IMR-90 (cell line): ENCODE measurements around the gene DAAM1. TPM values are rescaled to one million over a fixed set of nuclear protein-coding genes. Genes with fewer than 3 reads are reported as not detected.

Experiments used
- ATAC-seq: fragments of 200-7000 bp; cut with Tn5 transposase; 2 replicates; pipeline ENCODE4 v1.9.1; 2020; ENCODE audit warnings: low read depth, mild to moderate bottlenecking, moderate library complexity
- BruUV-seq: library from RNA; stranded (reverse); fragments of 400-500 nt; replicated peaks from 2 replicates; lab custom pipeline; 2021; lab: Mats Ljungman, UMichigan
- CTCF ChIA-PET: fragments of 300-600 bp; formaldehyde crosslinking; extraction: SDS; loops from one replicate; lab custom pipeline; 2021; ENCODE audit warnings: antibody characterized with exemption; lab: Yijun Ruan, JAX
- POLR2A ChIA-PET: fragments of 300-600 bp; sonication (Branson Sonifier 250); formaldehyde crosslinking; loops from one replicate; lab custom pipeline; 2022; ENCODE audit warnings: antibody characterized with exemption; ENCODE audit not compliant: unreplicated experiment; lab: Charles Lee
- DNase-seq: peaks from one replicate; pipeline ENCODE4 v3.0.0; 2013
- H2AFZ ChIP-seq: replicated peaks from 2 replicates; pipeline ENCODE3; 2013; ENCODE audit warnings: low read length, mild to moderate bottlenecking; ENCODE audit not compliant: poor library complexity
- H2AK5ac ChIP-seq: 2 replicates; pipeline ENCODE4 v1.6.1; 2013; ENCODE audit warnings: low read depth, low read length, inconsistent platforms
- H2AK9ac ChIP-seq: replicated peaks from 2 replicates; pipeline ENCODE3; 2013; ENCODE audit warnings: mild to moderate bottlenecking, low read depth, low read length, moderate library complexity; ENCODE audit not compliant: poor library complexity
- H2BK120ac ChIP-seq: 2 replicates; pipeline ENCODE4 v1.6.1; 2013; ENCODE audit warnings: low read depth, low read length, inconsistent platforms
- H2BK15ac ChIP-seq: 3 replicates; pipeline ENCODE4 v1.6.1; 2013; ENCODE audit warnings: low read depth, low read length, inconsistent platforms
- H2BK20ac ChIP-seq: 2 replicates; pipeline ENCODE4 v1.6.1; 2013; ENCODE audit warnings: low read depth, mild to moderate bottlenecking, inconsistent platforms, low read length, moderate library complexity
- H2BK5ac ChIP-seq: 2 replicates; pipeline ENCODE4 v1.6.1; 2013; ENCODE audit warnings: mild to moderate bottlenecking, low read depth, low read length, inconsistent platforms; ENCODE audit not compliant: poor library complexity, severe bottlenecking
- H3K14ac ChIP-seq: replicated peaks from 2 replicates; pipeline ENCODE4 v1.6.1; 2013; ENCODE audit warnings: low read depth, low read length, inconsistent platforms
- H3K18ac ChIP-seq: 2 replicates; pipeline ENCODE4 v1.6.1; 2013; ENCODE audit warnings: low read depth, low read length, control low read depth
- H3K23ac ChIP-seq: 2 replicates; pipeline ENCODE4 v1.6.1; 2013; ENCODE audit warnings: low read depth, low read length, inconsistent platforms
- H3K27ac ChIP-seq: 2 replicates; pipeline ENCODE4 v1.5.1; 2013; ENCODE audit warnings: mild to moderate bottlenecking, control low read depth, low read length; ENCODE audit not compliant: insufficient read depth
- H3K27me3 ChIP-seq: 2 replicates; pipeline ENCODE4 v1.6.1; 2013; ENCODE audit warnings: low read length; ENCODE audit not compliant: control insufficient read depth, insufficient read depth
- H3K36me3 ChIP-seq: 2 replicates; pipeline ENCODE4 v1.6.1; 2013; ENCODE audit warnings: low read length, mixed read lengths; ENCODE audit not compliant: control insufficient read depth, insufficient read depth
- H3K4ac ChIP-seq: 2 replicates; pipeline ENCODE4 v1.6.1; 2013; ENCODE audit warnings: low read depth, low read length, inconsistent platforms
- H3K4me1 ChIP-seq: 2 replicates; pipeline ENCODE4 v1.6.1; 2013; ENCODE audit warnings: low read length, mixed read lengths; ENCODE audit not compliant: control insufficient read depth, insufficient read depth
- H3K4me2 ChIP-seq: 2 replicates; pipeline ENCODE4 v1.6.1; 2013; ENCODE audit warnings: low read depth, mild to moderate bottlenecking, control low read depth, low read length, moderate library complexity
- H3K4me3 ChIP-seq: 2 replicates; pipeline ENCODE4 v1.5.1; 2013; ENCODE audit warnings: low read depth, mild to moderate bottlenecking, control low read depth, low read length, moderate library complexity; ENCODE audit not compliant: insufficient read depth
- H3K56ac ChIP-seq: 2 replicates; pipeline ENCODE4 v1.6.1; 2013; ENCODE audit warnings: low read length, inconsistent platforms; ENCODE audit not compliant: insufficient read depth; ENCODE audit errors: extremely low read depth
- H3K79me1 ChIP-seq, 2 experiments: 2 replicates each; pipeline ENCODE4 v1.6.1; 2013; ENCODE audit warnings: low read length in 2 of 2, inconsistent platforms in 1 of 2, low read depth in 1 of 2
- H3K9ac ChIP-seq: 2 replicates; pipeline ENCODE4 v1.6.1; 2013; ENCODE audit warnings: low read depth, low read length, control low read depth
- H3K9me1 ChIP-seq: 2 replicates; pipeline ENCODE4 v1.6.1; 2013; ENCODE audit warnings: low read length, inconsistent platforms; ENCODE audit not compliant: insufficient read depth
- H3K9me3 ChIP-seq: 2 replicates; pipeline ENCODE4 v1.6.1; 2013; ENCODE audit warnings: low read length; ENCODE audit not compliant: control insufficient read depth, insufficient read depth
- H4K20me1 ChIP-seq: 2 replicates; pipeline ENCODE4 v1.6.1; 2013; ENCODE audit warnings: low read length, inconsistent platforms; ENCODE audit not compliant: insufficient read depth
- H4K5ac ChIP-seq: 2 replicates; pipeline ENCODE4 v1.6.1; 2013; ENCODE audit warnings: mild to moderate bottlenecking, low read depth, low read length, control low read depth
- H4K8ac ChIP-seq, 2 experiments: 2 replicates each; pipeline ENCODE4 v1.6.1; 2013; ENCODE audit warnings: low read depth in 2 of 2, low read length in 2 of 2, control low read depth in 1 of 2, inconsistent platforms in 1 of 2
- H4K91ac ChIP-seq: 2 replicates; pipeline ENCODE4 v1.6.1; 2013; ENCODE audit warnings: low read depth, low read length, inconsistent platforms; ENCODE audit not compliant: insufficient read depth
- BHLHE40 ChIP-seq: fragments of 150-350 bp; IDR thresholded peaks from 2 replicates; pipeline ENCODE4 v1.6.1; 2016; ENCODE audit warnings: mild to moderate bottlenecking, low read depth, low read length
- CEBPB ChIP-seq: IDR thresholded peaks from 2 replicates; pipeline ENCODE4 v1.6.1; 2012; ENCODE audit warnings: low read depth, low read length, improper control_type of control experiment
- CHD1 ChIP-seq: IDR thresholded peaks from 2 replicates; pipeline ENCODE4 v1.6.1; 2012; ENCODE audit warnings: low read depth, low read length, improper control_type of control experiment
- FOS ChIP-seq: fragments of 150-350 bp; IDR thresholded peaks from 2 replicates; pipeline ENCODE4 v1.6.1; 2016; ENCODE audit warnings: low read depth, low read length
- MAFK ChIP-seq: IDR thresholded peaks from 2 replicates; pipeline ENCODE4 v1.6.1; 2012; ENCODE audit warnings: low read depth, low read length, improper control_type of control experiment
- MAZ ChIP-seq: IDR thresholded peaks from 2 replicates; pipeline ENCODE4 v1.6.1; 2012; ENCODE audit warnings: low read depth, mild to moderate bottlenecking, low read length, improper control_type of control experiment, moderate library complexity, borderline replicate concordance
- MXI1 ChIP-seq: IDR thresholded peaks from 2 replicates; pipeline ENCODE4 v1.6.1; 2012; ENCODE audit warnings: low read depth, mild to moderate bottlenecking, low read length, moderate library complexity, borderline replicate concordance
- NFE2L2 ChIP-seq: fragments of 150-350 bp; IDR thresholded peaks from 2 replicates; pipeline ENCODE4 v1.6.1; 2016; ENCODE audit warnings: low read depth, mild to moderate bottlenecking, low read length
- POLR2A ChIP-seq: IDR thresholded peaks from 2 replicates; pipeline ENCODE4 v1.6.1; 2012; ENCODE audit warnings: mild to moderate bottlenecking, low read depth, low read length
- RAD21 ChIP-seq: IDR thresholded peaks from 2 replicates; pipeline ENCODE4 v1.6.1; 2012; ENCODE audit warnings: low read length, improper control_type of control experiment
- RCOR1 ChIP-seq: IDR thresholded peaks from 2 replicates; pipeline ENCODE4 v1.6.1; 2012; ENCODE audit warnings: mild to moderate bottlenecking, low read length, improper control_type of control experiment; ENCODE audit not compliant: insufficient replicate concordance
- RFX5 ChIP-seq: IDR thresholded peaks from 2 replicates; pipeline ENCODE4 v1.8.0; 2012; ENCODE audit warnings: low read depth, mild to moderate bottlenecking, low read length, moderate library complexity
- SMC3 ChIP-seq: fragments of 150-350 bp; IDR thresholded peaks from 2 replicates; pipeline ENCODE4 v1.6.1; 2016; ENCODE audit warnings: low read depth, mild to moderate bottlenecking, antibody characterized with exemption, low read length, moderate library complexity
- WGBS, 2 experiments: methylation state at CpG; one replicate each; pipeline versions ENCODE4 v1.1.5 to v1.1.7; 2013; ENCODE audit warnings: missing lambda C conversion rate in 2 of 2; ENCODE audit not compliant: insufficient read length in 1 of 2; ENCODE audit errors: extremely low coverage in 2 of 2; 5-methylcytosine and 5-hydroxymethylcytosine counted together
- dilution Hi-C: fragments of 300-500 bp; cut with HindIII; formaldehyde crosslinking; loops from one replicate; pipeline ENCODE4 v1.14.3; 2018; ENCODE audit warnings: low sequenced_read_pairs; ENCODE audit not compliant: unreplicated experiment
- in situ Hi-C: fragments of 300-500 bp; cut with MboI; formaldehyde crosslinking; loops from 3 replicates; pipeline ENCODE4 v1.14.3; 2019; ENCODE audit warnings: low sequenced_read_pairs, inconsistent platforms, mixed read lengths
- intact Hi-C: fragments of 100-400 bp; cut with micrococcal nuclease; formaldehyde crosslinking; loops from 2 replicates; pipeline ENCODE4 v1.10.0; 2022
- polyA plus RNA-seq, 3 experiments: library from polyadenylated mRNA; depleted of rRNA; stranded (reverse); fragments of >200 nt; gene quantifications; 2 replicates each; pipeline ENCODE4 v1.2.3, GENCODE V29; 2012; ENCODE audit warnings: low replicate concordance in 1 of 3
- total RNA-seq: library from RNA; depleted of rRNA; stranded (reverse); fragments of >200 nt; gene quantifications from 2 replicates; pipeline ENCODE4 v1.2.3, GENCODE V29; 2012
- TF ChIP-seq, protein P1 (sequence below): fragments of 150-350 bp; IDR thresholded peaks from 2 replicates; pipeline ENCODE4 v1.6.1; 2016; ENCODE audit warnings: low read depth, mild to moderate bottlenecking, low read length, moderate library complexity, borderline replicate concordance
- TF ChIP-seq, protein P2 (sequence below): fragments of 150-350 bp; IDR thresholded peaks from 2 replicates; pipeline ENCODE4 v1.6.1; 2017; ENCODE audit warnings: mild to moderate bottlenecking, antibody characterized with exemption, low read length, low read depth
- TF ChIP-seq, protein P3 (sequence below): conservative IDR thresholded peaks from 2 replicates; pipeline ENCODE4 v1.5.1; 2012; ENCODE audit warnings: mild to moderate bottlenecking, low read depth, low read length, improper control_type of control experiment

DAAM1 gene
- total and polyA plus RNA-seq, 2 of the 4 experiments (the other 2 are of a cell fraction) = 4.8 to 5.4 TPM

DNA sequence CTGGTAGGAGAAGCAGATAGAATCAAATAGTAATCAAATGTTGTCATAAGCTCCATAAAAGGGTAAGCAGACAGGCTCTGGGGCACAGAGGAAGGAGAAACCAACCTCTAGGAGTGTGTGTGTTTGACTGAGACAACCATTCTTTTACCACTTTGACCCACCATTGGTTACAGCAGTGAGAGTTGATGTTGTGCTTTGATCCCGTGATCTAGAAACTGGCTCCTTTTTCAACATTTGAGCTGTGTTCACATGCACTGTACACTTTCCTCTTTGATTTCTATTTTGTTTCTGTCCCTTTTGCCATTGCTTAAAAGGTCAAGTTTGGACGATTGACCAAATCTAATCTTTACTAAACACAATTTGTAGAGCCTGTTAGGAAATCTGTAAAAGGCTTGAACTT lies 108.0 kb downstream of the DAAM1 start:
- Histone ChIP-seq H2BK20ac (no peak overlapping the region), H3K9ac (no peak overlapping the region), H3K4ac (no peak overlapping the region), H4K8ac (no peak overlapping the region), H3K4me3 (no peak overlapping the region), H3K4me2 (no peak overlapping the region), H3K4me1 (peaks cover 6% of the 10 kb centered on the region), H3K27me3 (no peaks in the 10 kb centered on the region; the same call in 1 of the 2 replicates), H2AK9ac (no peak overlapping the region), H3K23ac (no peak overlapping the region), H4K20me1 (no peaks in the 10 kb centered on the region), H2BK15ac (no peak overlapping the region), H3K79me1 (no peaks in the 10 kb centered on the region), H2AK5ac (no peak overlapping the region), H3K9me3 (no peaks in the 10 kb centered on the region), H4K5ac (no peak overlapping the region), H2AFZ (no peak overlapping the region), H2BK120ac (no peak overlapping the region), H3K36me3 (peaks cover 2% of the 10 kb centered on the region; the same call in 1 of the 2 replicates), H2BK5ac (no peak overlapping the region), H3K14ac (no peak overlapping the region; the same call in 1 of the 2 replicates), H3K18ac (no peak overlapping the region), H4K91ac (no peak overlapping the region), H3K56ac (no peak overlapping the region), H3K9me1 (no peaks in the 10 kb centered on the region), H3K27ac (no peak overlapping the region)
- POLR2A ChIA-PET = no interaction called here
- CTCF ChIA-PET = interaction anchor here (1.4 kb wide), 1 partner anchor 9 kb away, joined by 3 read pairs; no protein-coding TSS in a partner anchor
- dilution Hi-C loops (no loop called here), in situ Hi-C loops (no loop called here), intact Hi-C loops (no loop called here)
- ATAC-seq = no peak; the same call in 1 of the 2 replicates
- no CpG with 5 or more reads among the region's 2 CpGs for WGBS, 2 experiments
- DNase-seq = no peak
- BruUV-seq = no TSS peak
- no peak for TF ChIP-seq NFE2L2
- TF ChIP-seq BHLHE40 = no peak
- no peak for TF ChIP-seq MAZ
- no peak for TF ChIP-seq SMC3
- TF ChIP-seq MAFK = no peak
- TF ChIP-seq, protein P1, sequence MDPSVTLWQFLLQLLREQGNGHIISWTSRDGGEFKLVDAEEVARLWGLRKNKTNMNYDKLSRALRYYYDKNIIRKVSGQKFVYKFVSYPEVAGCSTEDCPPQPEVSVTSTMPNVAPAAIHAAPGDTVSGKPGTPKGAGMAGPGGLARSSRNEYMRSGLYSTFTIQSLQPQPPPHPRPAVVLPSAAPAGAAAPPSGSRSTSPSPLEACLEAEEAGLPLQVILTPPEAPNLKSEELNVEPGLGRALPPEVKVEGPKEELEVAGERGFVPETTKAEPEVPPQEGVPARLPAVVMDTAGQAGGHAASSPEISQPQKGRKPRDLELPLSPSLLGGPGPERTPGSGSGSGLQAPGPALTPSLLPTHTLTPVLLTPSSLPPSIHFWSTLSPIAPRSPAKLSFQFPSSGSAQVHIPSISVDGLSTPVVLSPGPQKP = no peak
- no peak for TF ChIP-seq CHD1
- no peak for TF ChIP-seq FOS
- no peak for TF ChIP-seq CEBPB
- TF ChIP-seq POLR2A = no peak
- TF ChIP-seq RFX5 = no peak
- TF ChIP-seq RCOR1 = no peak
- TF ChIP-seq, protein P2, sequence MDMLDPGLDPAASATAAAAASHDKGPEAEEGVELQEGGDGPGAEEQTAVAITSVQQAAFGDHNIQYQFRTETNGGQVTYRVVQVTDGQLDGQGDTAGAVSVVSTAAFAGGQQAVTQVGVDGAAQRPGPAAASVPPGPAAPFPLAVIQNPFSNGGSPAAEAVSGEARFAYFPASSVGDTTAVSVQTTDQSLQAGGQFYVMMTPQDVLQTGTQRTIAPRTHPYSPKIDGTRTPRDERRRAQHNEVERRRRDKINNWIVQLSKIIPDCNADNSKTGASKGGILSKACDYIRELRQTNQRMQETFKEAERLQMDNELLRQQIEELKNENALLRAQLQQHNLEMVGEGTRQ = no peak
- TF ChIP-seq MXI1 = no peak
- TF ChIP-seq RAD21 = no peak
- TF ChIP-seq, protein P3, sequence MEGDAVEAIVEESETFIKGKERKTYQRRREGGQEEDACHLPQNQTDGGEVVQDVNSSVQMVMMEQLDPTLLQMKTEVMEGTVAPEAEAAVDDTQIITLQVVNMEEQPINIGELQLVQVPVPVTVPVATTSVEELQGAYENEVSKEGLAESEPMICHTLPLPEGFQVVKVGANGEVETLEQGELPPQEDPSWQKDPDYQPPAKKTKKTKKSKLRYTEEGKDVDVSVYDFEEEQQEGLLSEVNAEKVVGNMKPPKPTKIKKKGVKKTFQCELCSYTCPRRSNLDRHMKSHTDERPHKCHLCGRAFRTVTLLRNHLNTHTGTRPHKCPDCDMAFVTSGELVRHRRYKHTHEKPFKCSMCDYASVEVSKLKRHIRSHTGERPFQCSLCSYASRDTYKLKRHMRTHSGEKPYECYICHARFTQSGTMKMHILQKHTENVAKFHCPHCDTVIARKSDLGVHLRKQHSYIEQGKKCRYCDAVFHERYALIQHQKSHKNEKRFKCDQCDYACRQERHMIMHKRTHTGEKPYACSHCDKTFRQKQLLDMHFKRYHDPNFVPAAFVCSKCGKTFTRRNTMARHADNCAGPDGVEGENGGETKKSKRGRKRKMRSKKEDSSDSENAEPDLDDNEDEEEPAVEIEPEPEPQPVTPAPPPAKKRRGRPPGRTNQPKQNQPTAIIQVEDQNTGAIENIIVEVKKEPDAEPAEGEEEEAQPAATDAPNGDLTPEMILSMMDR = no peak
